H54 (cell line): ENCODE measurements around the gene MEMO1.
"Not testable (repeated sequence)": the region's sequence is repeated elsewhere in the genome, so short reads cannot be mapped to it uniquely, and the experiment has no call there.

Source experiments
- DNase-seq: peaks from one replicate; pipeline ENCODE4 v3.0.0; 2011; ENCODE audit warnings: low spot score, mixed read lengths; ENCODE audit not compliant: insufficient read length
- FAIRE-seq: peaks from 3 replicates; lab custom pipeline; 2011; peaks lifted over from hg19 to GRCh38; lab: Jason Lieb, UNC
- POLR2A ChIP-seq: IDR thresholded peaks from 2 replicates; pipeline ENCODE4 v1.6.1; 2011; ENCODE audit warnings: low read depth, mild to moderate bottlenecking, low read length

MEMO1 gene

GRCh38 chr2:32010670-32011484 lies at the start of gene MEMO1:
Gene MEMO1 (minus strand): TSS chr2:32011008. CDS start chr2:32010247, 761 bp downstream.
- TF ChIP-seq POLR2A, result peak; percentile 34
- DNase-seq (peak; percentile 88), FAIRE-seq (peak; percentile 53)

GRCh38 chr2:32060266-32060665 lies 49.5 kb upstream of the MEMO1 start:
- no peak for FAIRE-seq
- no peak for TF ChIP-seq POLR2A
- DNase-seq, result no peak

- peak; percentile 88 for FAIRE-seq
- TF ChIP-seq POLR2A, result no peak
- no peak for DNase-seq
Measured at GRCh38 chr2:32058130-32058529, 47.3 kb upstream of the MEMO1 start.

GRCh38 chr2:32054583-32054982 lies 43.8 kb upstream of the MEMO1 start:
- not testable (repeated sequence) for DNase-seq, FAIRE-seq

- TF ChIP-seq POLR2A, result no peak
- DNase-seq (no peak), FAIRE-seq (no peak)
Measured at GRCh38 chr2:32051836-32052439, 41.1 kb upstream of the MEMO1 start.

GRCh38 chr2:32043561-32043960 lies 32.8 kb upstream of the MEMO1 start:
- DNase-seq (no peak), FAIRE-seq (no peak)
- no peak for TF ChIP-seq POLR2A

- TF ChIP-seq POLR2A, result peak; percentile 98
- DNase-seq (peak; percentile 90), FAIRE-seq (peak; percentile 65)
Measured at GRCh38 chr2:32039447-32040219, 28.8 kb upstream of the MEMO1 start, which contains the start of gene DPY30. Gene DPY30 (minus strand): TSS chr2:32039805. CDS start chr2:32039456, 349 bp downstream.

- not testable (repeated sequence) for FAIRE-seq, DNase-seq
Measured at GRCh38 chr2:32034198-32034887, 23.5 kb upstream of the MEMO1 start.

- not testable (repeated sequence) for DNase-seq, FAIRE-seq
Measured at GRCh38 chr2:32018789-32019482, 8.1 kb upstream of the MEMO1 start.

GRCh38 chr2:32012872-32013271 lies 2.1 kb upstream of the MEMO1 start:
- no peak for TF ChIP-seq POLR2A
- FAIRE-seq (no peak), DNase-seq (no peak)

- no peak for DNase-seq
- no peak for TF ChIP-seq POLR2A
- FAIRE-seq, result peak; percentile 15
Measured at GRCh38 chr2:32011485-32011960, 715 bp upstream of the MEMO1 start.

- FAIRE-seq, DNase-seq: not testable (repeated sequence)
- peak; percentile 45; the same call in 1 of the 2 replicates for TF ChIP-seq POLR2A
Measured at GRCh38 chr2:32010280-32010669, 533 bp downstream of the MEMO1 start.
